COLO668 (cell line): ENCODE measurements around the gene PRUNE2.
A peak's percentile ranks its signal among the peaks of the same experiment; 100 is the strongest.

Experiments
- DNase-seq: peaks from one replicate; lab custom pipeline; 2025; ENCODE audit not compliant: unreplicated experiment; lab: John Stamatoyannopoulos, UW

The PRUNE2 gene

DNA sequence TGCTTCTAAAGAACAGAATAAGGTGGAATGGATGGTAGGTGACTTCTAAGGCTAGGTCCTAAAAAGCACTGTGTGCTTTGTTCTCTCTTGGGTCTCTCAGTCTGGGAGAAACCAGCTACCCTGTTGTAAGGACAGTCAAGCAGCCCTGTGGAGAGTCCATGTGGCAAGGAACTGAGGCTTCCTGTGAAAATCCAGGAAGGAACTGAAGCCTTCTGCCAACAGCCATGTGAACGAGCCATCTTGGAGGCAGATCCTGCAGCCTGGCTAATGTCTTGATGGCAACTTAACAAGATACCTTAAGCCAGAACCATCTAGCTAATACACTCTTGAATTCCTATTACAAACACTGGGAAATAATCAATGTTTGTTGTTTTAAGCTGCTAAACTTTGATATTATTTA is 241.8 kb downstream of the PRUNE2 start:
- DNase-seq: no peak

GRCh38 chr9:76662476-76663281 is 243.2 kb downstream of the PRUNE2 start:
- no peak for DNase-seq

GRCh38 chr9:76658510-76659231 is 247.2 kb downstream of the PRUNE2 start:
- DNase-seq: no peak

DNA sequence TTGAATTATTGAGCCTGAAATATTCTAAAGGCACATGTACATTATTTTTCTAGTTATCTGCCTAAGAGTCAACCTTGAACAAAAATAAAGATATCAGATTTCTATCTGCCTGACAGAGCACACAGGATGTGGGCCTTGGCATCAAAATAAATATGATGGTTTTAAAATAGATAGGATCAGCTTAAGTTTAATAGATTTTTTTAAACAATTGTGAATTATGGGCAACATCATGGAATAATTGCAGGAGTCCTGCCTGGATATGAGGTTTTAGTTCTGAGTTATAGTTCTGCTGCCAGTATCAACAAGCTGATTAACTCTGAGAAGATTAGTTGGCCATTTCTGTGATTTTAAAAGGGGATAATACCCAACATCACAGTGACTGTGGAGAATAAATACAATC is 248.6 kb downstream of the PRUNE2 start:
- DNase-seq: no peak

DNA sequence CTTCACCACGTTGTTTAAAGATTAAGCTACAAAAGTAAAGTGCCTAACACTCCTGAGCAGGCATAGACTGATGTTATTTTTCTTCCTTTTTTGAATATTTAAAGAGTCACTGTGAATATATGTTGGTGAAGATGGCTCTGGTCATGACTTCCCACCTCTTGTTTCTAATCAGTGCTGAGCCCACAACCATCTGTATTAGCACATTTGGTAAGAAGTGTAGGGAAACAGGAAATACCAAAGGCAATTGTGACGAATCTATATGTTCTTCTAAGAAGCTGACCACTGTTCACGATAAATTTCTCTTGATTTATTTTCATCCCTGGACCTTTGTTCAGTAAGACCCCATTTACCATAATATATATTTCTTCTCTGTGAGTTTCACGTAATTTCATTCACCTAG is 249.9 kb downstream of the PRUNE2 start:
- DNase-seq: no peak

DNA sequence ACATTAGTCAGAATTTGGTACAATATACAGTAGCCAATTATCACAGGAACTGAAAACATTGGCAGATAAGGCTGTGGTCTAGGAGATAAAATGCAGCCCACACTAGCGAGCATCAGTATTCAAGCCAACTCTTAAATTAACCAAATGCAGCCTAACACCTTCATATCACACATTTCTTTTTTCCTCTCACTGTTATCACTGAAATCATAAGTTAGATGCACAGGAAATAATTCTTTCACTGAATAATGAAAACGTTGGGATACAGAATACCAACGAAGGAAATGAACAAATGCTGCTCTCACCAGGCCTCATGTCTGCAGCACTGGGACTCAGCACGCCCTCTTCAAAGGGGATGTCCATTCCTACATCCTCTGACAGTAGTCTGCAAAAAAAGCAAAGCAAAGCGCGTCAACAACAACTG is 250.8 kb downstream of the PRUNE2 start:
- no peak for DNase-seq

DNA sequence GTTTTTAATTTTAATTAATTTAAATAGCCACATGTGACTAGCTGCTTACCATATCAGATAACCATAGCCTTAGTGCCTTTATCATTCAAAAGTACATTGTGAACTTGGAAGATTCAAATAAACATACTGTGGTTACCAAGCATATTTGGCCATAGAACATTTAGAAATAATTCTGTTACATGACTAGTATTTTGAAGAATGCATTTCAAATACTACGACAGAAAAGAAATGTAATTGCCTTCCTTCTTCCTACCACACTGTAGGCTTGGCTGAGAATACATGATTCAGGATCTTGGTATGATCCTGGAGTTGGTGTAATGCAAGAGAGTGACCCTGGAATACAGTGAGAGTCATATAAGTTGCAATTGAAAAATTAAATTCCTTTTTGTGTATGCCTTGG is 251.3 kb downstream of the PRUNE2 start:
- DNase-seq: no peak

DNA sequence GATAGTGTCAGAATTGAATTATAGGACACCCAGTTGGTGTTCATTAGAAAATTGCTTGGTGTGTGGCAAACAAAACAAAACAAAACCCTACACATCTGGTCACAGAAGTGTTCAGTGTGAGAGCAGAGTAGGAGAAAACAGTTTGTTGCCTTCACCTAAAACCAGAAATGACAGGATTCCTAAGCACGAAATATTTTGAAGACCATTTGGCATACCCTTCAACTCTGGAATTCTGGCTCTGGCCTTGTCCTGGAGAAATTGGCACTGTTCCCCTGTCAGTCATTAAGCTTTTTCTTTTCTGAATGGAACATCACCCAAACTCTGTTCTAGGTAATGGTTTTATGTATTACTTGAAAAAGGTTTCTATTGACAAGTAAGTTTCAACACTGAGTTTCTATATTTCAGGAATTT is 251.9 kb downstream of the PRUNE2 start:
- DNase-seq: no peak

- DNase-seq: no peak
Measured at GRCh38 chr9:76652894-76653293, 253.0 kb downstream of the PRUNE2 start.

DNA sequence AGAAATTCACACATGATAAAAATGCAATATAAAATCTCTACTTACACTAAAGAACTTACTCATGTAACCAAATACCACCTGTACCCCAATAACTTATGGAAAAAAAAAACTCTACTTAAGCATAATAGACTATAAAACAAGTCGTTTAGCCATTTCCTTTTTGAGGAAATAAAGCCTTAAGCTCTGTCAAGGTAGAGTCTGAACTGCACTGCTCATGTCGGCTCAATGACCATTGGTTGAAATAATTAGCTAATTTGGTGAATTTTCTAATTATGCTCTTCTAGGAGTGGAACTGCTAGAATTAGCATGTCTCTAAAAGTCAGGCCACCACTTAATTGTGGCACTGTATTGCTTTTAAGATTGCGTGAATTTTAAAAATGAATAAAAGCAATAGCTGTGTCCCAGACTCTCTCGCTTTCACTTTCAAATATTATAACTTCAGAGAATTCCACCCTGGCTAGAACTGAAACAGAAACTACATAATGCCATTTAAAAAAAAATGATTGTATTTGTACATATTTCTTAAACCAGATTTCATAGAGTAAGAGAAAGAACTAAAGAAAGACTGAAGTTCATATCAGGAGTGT is 254.7 kb downstream of the PRUNE2 start:
- DNase-seq: no peak

DNA sequence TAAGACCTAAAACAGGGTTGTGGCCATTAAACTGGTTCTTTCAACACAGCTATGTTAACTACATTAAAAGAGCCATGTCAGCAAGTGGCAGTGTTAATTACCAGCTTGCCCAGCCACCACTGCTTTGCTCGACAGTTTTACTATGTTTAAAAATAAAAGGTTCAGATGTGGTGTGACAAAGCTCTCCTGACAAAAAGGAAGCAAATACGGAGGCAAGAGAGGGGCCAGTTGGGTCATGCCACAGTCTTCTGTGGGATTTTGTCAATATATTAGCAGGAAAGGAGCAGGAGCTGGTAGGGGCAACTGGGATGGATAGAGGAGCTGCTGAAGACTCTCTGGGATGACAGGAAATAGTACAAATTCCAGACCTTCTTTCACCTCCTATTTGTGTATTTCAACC is 255.2 kb downstream of the PRUNE2 start:
- no peak for DNase-seq

DNA sequence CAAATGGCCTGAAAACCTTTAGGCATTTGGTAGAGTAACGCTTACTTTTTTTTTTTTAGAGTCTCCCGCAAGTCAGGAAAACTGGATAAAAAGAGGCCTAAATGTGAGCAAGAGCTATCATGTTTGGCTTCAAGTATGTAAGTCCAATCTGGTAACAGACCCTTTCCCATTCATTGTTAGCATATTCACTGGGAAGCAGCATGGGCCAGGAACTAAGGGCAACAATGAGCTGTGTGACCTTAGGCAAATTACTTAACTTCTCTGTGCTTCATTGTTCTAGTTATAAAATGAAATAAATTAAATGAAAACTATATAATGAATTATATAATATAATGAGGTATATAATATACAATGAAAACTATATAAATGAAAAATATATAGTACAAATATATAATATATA is 256.0 kb downstream of the PRUNE2 start:
- DNase-seq: no peak

DNA sequence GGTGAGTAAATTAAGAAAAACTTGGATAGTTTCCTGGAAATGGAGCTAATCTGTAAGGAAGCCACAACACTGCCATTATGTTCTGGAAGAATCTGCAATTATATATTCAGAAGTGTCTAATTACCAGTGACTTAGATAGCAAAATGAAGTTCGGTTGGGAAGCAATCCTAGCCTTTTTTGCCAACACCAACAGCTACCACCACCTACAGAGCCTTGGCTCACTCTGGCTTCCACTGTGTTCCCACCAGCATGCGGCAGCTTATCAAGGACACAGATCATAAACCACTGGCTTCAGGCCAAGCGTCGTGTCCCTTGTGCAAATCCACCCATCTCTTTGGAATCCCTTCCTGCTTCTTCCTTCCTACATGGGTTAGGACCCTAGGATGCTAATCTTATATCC is 259.7 kb downstream of the PRUNE2 start:
- peak; percentile 40 for DNase-seq

DNA sequence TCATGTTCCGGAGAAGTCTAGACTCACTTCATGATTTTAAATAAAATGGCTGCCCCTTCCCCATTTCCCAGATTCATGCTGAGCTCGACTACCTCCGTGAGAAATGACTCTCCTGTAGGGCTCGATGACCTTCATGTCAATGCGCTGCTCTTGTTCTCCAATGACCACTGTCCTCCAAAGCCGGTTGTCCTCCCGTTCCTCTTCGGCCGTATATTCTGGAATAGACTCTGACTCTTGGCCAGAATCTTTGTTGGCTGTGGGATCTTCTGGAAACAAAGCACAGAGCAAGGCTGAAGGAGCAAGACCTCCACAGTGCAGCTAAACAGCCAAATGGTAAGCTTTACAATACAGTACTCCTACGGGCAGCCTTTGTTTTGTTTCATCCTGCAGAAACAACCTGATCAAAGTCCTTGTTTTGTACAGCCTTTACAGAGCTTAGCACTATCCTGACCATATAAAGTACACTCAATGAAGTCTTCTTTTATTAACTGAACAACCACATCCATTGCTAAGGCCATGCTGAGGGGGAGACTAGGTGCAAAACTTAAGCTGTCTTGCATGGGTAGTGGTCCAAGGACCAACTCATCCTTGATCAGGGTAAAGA is 261.2 kb downstream of the PRUNE2 start:
- DNase-seq: no peak

DNA sequence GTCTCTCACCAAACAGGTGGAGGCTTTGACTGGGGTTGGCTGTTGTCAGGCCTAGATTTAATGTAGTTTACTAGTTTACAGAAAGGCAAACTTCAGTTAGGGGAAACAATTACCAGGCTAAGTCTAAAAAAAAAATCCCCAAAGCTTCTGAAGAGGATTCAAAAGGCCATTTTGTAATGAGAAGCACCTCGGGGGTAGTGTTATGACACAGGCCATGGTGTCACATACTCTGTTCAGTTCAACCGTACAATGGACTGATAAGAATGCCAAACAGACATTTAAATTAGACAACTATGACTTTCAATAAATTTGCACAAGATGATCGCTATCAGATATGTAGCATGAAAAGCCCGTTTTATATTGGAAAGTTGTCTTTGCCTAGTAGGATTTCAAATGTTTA is 261.7 kb downstream of the PRUNE2 start:
- DNase-seq: no peak

GRCh38 chr9:76643399-76644117 is 262.4 kb downstream of the PRUNE2 start:
- DNase-seq: no peak

GRCh38 chr9:76642701-76643209 is 263.2 kb downstream of the PRUNE2 start:
- no peak for DNase-seq

GRCh38 chr9:76642074-76642473 is 263.8 kb downstream of the PRUNE2 start:
- DNase-seq: no peak

- no peak for DNase-seq
Measured at GRCh38 chr9:76638001-76638400, 267.9 kb downstream of the PRUNE2 start.

DNA sequence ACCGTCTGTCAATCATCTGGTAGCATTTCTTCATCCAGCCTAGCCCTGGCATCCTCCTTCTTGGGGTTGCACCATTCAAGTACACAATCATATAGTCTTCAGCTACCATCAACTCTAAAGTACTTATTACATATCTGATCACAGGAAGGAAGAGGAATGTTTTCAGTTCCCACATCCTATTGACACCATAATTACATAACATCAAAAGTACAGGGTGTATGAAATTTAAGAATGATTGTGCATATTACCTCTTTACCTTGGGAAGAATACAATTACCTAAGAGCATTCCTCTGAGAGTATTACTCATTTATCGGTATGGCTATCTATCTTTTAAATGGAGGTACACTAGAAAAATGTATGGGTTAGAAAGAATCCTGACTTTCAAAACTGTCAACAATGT is 268.5 kb downstream of the PRUNE2 start:
- DNase-seq: no peak
